Measurements from ENCODE around the gene RNASE3.
"Not testable (repeated sequence)": the region's sequence is repeated elsewhere in the genome, so short reads cannot be mapped to it uniquely, and the experiment has no call there.

RNASE3 gene

GRCh38 chr14:20891126-20891825 is at the start of gene RNASE3:
RNASE3 (plus strand) TSS chr14:20891385; CDS start chr14:20891687, 302 bp downstream.
- not testable (repeated sequence) for H3K36me3 Mint-ChIP-seq (ENCODE audit: low read depth); H3K4me3 Mint-ChIP-seq; H3K27me3 Mint-ChIP-seq (ENCODE audit: low read depth); H3K9me3 Mint-ChIP-seq; H3K4me1 Mint-ChIP-seq (ENCODE audit: low read depth); H3K27ac Mint-ChIP-seq

GRCh38 chr14:20846560-20846959 is 44.6 kb upstream of the RNASE3 start:
- peaks cover 5% of the 10 kb centered on the region for H3K27me3 Mint-ChIP-seq (ENCODE audit: low read depth)
- no peaks in the 10 kb centered on the region for H3K36me3 Mint-ChIP-seq (ENCODE audit: low read depth)
- H3K4me1 Mint-ChIP-seq (ENCODE audit: low read depth) = no peaks in the 10 kb centered on the region
- no peaks in the 10 kb centered on the region for H3K9me3 Mint-ChIP-seq
- no peak overlapping the region for H3K4me3 Mint-ChIP-seq
- no peak overlapping the region for H3K27ac Mint-ChIP-seq

GRCh38 chr14:20848316-20848954 is 42.8 kb upstream of the RNASE3 start:
- Mint-ChIP-seq H3K27me3 (ENCODE audit: low read depth) (peaks cover 5% of the 10 kb centered on the region), H3K36me3 (ENCODE audit: low read depth) (no peaks in the 10 kb centered on the region), H3K4me1 (ENCODE audit: low read depth) (no peaks in the 10 kb centered on the region), H3K27ac (no peak overlapping the region), H3K9me3 (no peaks in the 10 kb centered on the region), H3K4me3 (no peak overlapping the region)

GRCh38 chr14:20848955-20849570 is 42.1 kb upstream of the RNASE3 start:
- H3K9me3 Mint-ChIP-seq = no peaks in the 10 kb centered on the region
- H3K27ac Mint-ChIP-seq = no peak overlapping the region
- H3K27me3 Mint-ChIP-seq (ENCODE audit: low read depth) = peaks cover 5% of the 10 kb centered on the region
- no peaks in the 10 kb centered on the region for H3K36me3 Mint-ChIP-seq (ENCODE audit: low read depth)
- H3K4me1 Mint-ChIP-seq (ENCODE audit: low read depth) = no peaks in the 10 kb centered on the region
- H3K4me3 Mint-ChIP-seq = no peak overlapping the region

- Mint-ChIP-seq H3K27me3 (ENCODE audit: low read depth) (peaks cover 24% of the 10 kb centered on the region), H3K9me3 (no peaks in the 10 kb centered on the region), H3K4me3 (no peak overlapping the region), H3K27ac (no peak overlapping the region), H3K36me3 (ENCODE audit: low read depth) (no peaks in the 10 kb centered on the region), H3K4me1 (ENCODE audit: low read depth) (peaks cover 6% of the 10 kb centered on the region)
Measured at GRCh38 chr14:20853042-20853441, 38.1 kb upstream of the RNASE3 start.

- H3K27ac Mint-ChIP-seq = no peak overlapping the region
- H3K4me1 Mint-ChIP-seq (ENCODE audit: low read depth) = peaks cover 6% of the 10 kb centered on the region
- H3K4me3 Mint-ChIP-seq = no peak overlapping the region
- peaks cover 36% of the 10 kb centered on the region for H3K27me3 Mint-ChIP-seq (ENCODE audit: low read depth)
- H3K9me3 Mint-ChIP-seq = no peaks in the 10 kb centered on the region
- H3K36me3 Mint-ChIP-seq (ENCODE audit: low read depth) = no peaks in the 10 kb centered on the region
Measured at GRCh38 chr14:20855652-20856291, 35.4 kb upstream of the RNASE3 start.

GRCh38 chr14:20857207-20857606 is 34.0 kb upstream of the RNASE3 start:
- Mint-ChIP-seq H3K27me3 (ENCODE audit: low read depth) (peaks cover 40% of the 10 kb centered on the region), H3K9me3 (no peaks in the 10 kb centered on the region), H3K4me3 (no peak overlapping the region), H3K4me1 (ENCODE audit: low read depth) (peaks cover 6% of the 10 kb centered on the region), H3K27ac (no peak overlapping the region), H3K36me3 (ENCODE audit: low read depth) (no peaks in the 10 kb centered on the region)

- H3K27ac Mint-ChIP-seq = no peak overlapping the region
- H3K36me3 Mint-ChIP-seq (ENCODE audit: low read depth) = no peaks in the 10 kb centered on the region
- peaks cover 6% of the 10 kb centered on the region for H3K4me1 Mint-ChIP-seq (ENCODE audit: low read depth)
- H3K27me3 Mint-ChIP-seq (ENCODE audit: low read depth) = peaks cover 42% of the 10 kb centered on the region
- H3K9me3 Mint-ChIP-seq = no peaks in the 10 kb centered on the region
- no peak overlapping the region for H3K4me3 Mint-ChIP-seq
Measured at GRCh38 chr14:20857630-20858261, 33.4 kb upstream of the RNASE3 start.

- Mint-ChIP-seq H3K4me1 (ENCODE audit: low read depth) (no peaks in the 10 kb centered on the region), H3K4me3 (no peak overlapping the region), H3K36me3 (ENCODE audit: low read depth) (no peaks in the 10 kb centered on the region), H3K27ac (no peak overlapping the region), H3K9me3 (no peaks in the 10 kb centered on the region), H3K27me3 (ENCODE audit: low read depth) (peaks cover 39% of the 10 kb centered on the region)
Measured at GRCh38 chr14:20866194-20866593, 25.0 kb upstream of the RNASE3 start.

GRCh38 chr14:20866963-20867362 is 24.2 kb upstream of the RNASE3 start:
- Mint-ChIP-seq H3K36me3 (ENCODE audit: low read depth) (no peaks in the 10 kb centered on the region), H3K9me3 (no peaks in the 10 kb centered on the region), H3K4me3 (no peak overlapping the region), H3K4me1 (ENCODE audit: low read depth) (no peaks in the 10 kb centered on the region), H3K27me3 (ENCODE audit: low read depth) (peaks cover 35% of the 10 kb centered on the region), H3K27ac (no peak overlapping the region)

GRCh38 chr14:20873370-20874177 is 17.6 kb upstream of the RNASE3 start:
- Mint-ChIP-seq H3K9me3 (no peaks in the 10 kb centered on the region), H3K27me3 (ENCODE audit: low read depth) (peaks cover 16% of the 10 kb centered on the region), H3K36me3 (ENCODE audit: low read depth) (no peaks in the 10 kb centered on the region), H3K4me3 (no peak overlapping the region), H3K4me1 (ENCODE audit: low read depth) (peaks cover 10% of the 10 kb centered on the region), H3K27ac (no peak overlapping the region)

GRCh38 chr14:20877016-20877415 is 14.2 kb upstream of the RNASE3 start:
- no peaks in the 10 kb centered on the region for H3K36me3 Mint-ChIP-seq (ENCODE audit: low read depth)
- H3K27ac Mint-ChIP-seq = no peak overlapping the region
- no peaks in the 10 kb centered on the region for H3K9me3 Mint-ChIP-seq
- H3K4me3 Mint-ChIP-seq = no peak overlapping the region
- H3K27me3 Mint-ChIP-seq (ENCODE audit: low read depth) = peaks cover 21% of the 10 kb centered on the region
- peaks cover 13% of the 10 kb centered on the region for H3K4me1 Mint-ChIP-seq (ENCODE audit: low read depth)

GRCh38 chr14:20878695-20879094 is 12.5 kb upstream of the RNASE3 start:
- Mint-ChIP-seq H3K36me3 (ENCODE audit: low read depth) (no peaks in the 10 kb centered on the region), H3K4me3 (no peak overlapping the region), H3K27me3 (ENCODE audit: low read depth) (peaks cover 18% of the 10 kb centered on the region), H3K27ac (no peak overlapping the region), H3K9me3 (no peaks in the 10 kb centered on the region), H3K4me1 (ENCODE audit: low read depth) (peaks cover 6% of the 10 kb centered on the region)

- not testable (repeated sequence) for H3K27ac Mint-ChIP-seq; H3K9me3 Mint-ChIP-seq; H3K36me3 Mint-ChIP-seq (ENCODE audit: low read depth); H3K4me3 Mint-ChIP-seq; H3K4me1 Mint-ChIP-seq (ENCODE audit: low read depth)
- H3K27me3 Mint-ChIP-seq (ENCODE audit: low read depth) = peaks cover 18% of the 10 kb centered on the region
Measured at GRCh38 chr14:20881229-20881628, 10.0 kb upstream of the RNASE3 start.

Measured in T-helper 1 cell treated with Interleukin-12 subunit alpha and Interleukin-12 subunit beta and Interleukin-4 antibody, amounts not matched to agents 30 μg/mL and 1 μg/mL, for 36 hours (primary cell).